22Rv1 (cell line): ENCODE measurements around the gene SEZ6.

ENCODE experiments used
- H3K27ac ChIP-seq: fragments of 450-650 bp; 2 replicates; pipeline ENCODE4 v1.5.1; 2017
- CTCF ChIP-seq: fragments of 450-650 bp; IDR thresholded peaks from 2 replicates; pipeline ENCODE4 v1.5.1; 2017; ENCODE audit warnings: mild to moderate bottlenecking
- ZFX ChIP-seq: fragments of 450-650 bp; IDR thresholded peaks from 2 replicates; pipeline ENCODE4 v1.6.1; 2017; ENCODE audit warnings: antibody characterized with exemption, borderline replicate concordance

The SEZ6 gene

GRCh38 chr17:28991779-28992178 lies 14.1 kb downstream of the SEZ6 start:
- H3K27ac ChIP-seq: peak overlapping the region; percentile 32; the same call in 1 of the 2 replicates
- TF ChIP-seq ZFX: no peak
- no peak for TF ChIP-seq CTCF

- TF ChIP-seq CTCF: no peak
- TF ChIP-seq ZFX: no peak
- no peak overlapping the region for H3K27ac ChIP-seq
These were observed 16.8 kb downstream of the SEZ6 start for GRCh38 chr17:28989028-28989427.

- TF ChIP-seq ZFX: no peak
These were observed 17.4 kb downstream of the SEZ6 start for GRCh38 chr17:28988475-28988874.

GRCh38 chr17:28986714-28987655 lies 18.8 kb downstream of the SEZ6 start:
- no peak for TF ChIP-seq CTCF
- TF ChIP-seq ZFX: no peak
- no peak overlapping the region for H3K27ac ChIP-seq

More at GRCh38 chr17:28988475-28988874, 17.4 kb downstream of the SEZ6 start:
- no peak overlapping the region for H3K27ac ChIP-seq

GRCh38 chr17:28985950-28986713 lies 19.7 kb downstream of the SEZ6 start:
- H3K27ac ChIP-seq: no peak overlapping the region
- TF ChIP-seq CTCF: no peak
- TF ChIP-seq ZFX: no peak

- H3K27ac ChIP-seq: no peak overlapping the region
- TF ChIP-seq CTCF: no peak
These were observed 22.3 kb downstream of the SEZ6 start for GRCh38 chr17:28983286-28984230.
